HEK293 (cell line): ENCODE data around the gene MYO7B.

Source experiments
- CTCF ChIA-PET: fragments of 350-600 bp; formaldehyde crosslinking; extraction: SDS; loops from one replicate; lab custom pipeline; 2021; ENCODE audit warnings: antibody characterized with exemption; lab: Yijun Ruan, JAX
- POLR2A ChIA-PET: fragments of 300-600 bp; formaldehyde crosslinking; extraction: SDS; loops from one replicate; lab custom pipeline; 2020; ENCODE audit warnings: antibody characterized with exemption, inconsistent platforms; lab: Yijun Ruan, JAX
- H3K27ac ChIP-seq: fragments of 200-500 bp; sonication (Bioruptor generic); 2 replicates; pipeline ENCODE4 v1.5.1; 2014; ENCODE audit warnings: low read depth, low read length, control low read depth, inconsistent platforms; ENCODE audit errors: extremely low read depth
- H3K36me3 ChIP-seq, 2 experiments: fragments of 200-500 bp in 1 of 2; sonication (Bioruptor generic) in 1 of 2; 1 replicate in 1 of 2; 2 replicates in 1 of 2; pipeline ENCODE4 v1.5.1; 2014 to 2017; ENCODE audit warnings: inconsistent platforms in 2 of 2, low read length in 2 of 2; ENCODE audit not compliant: control insufficient read depth in 2 of 2, insufficient read depth in 1 of 2
- H3K4me1 ChIP-seq: fragments of 200-500 bp; sonication (Bioruptor generic); 2 replicates; pipeline ENCODE4 v1.5.1; 2014; ENCODE audit warnings: mild to moderate bottlenecking, low read length, inconsistent platforms; ENCODE audit not compliant: control insufficient read depth, insufficient read depth
- H3K4me3 ChIP-seq: 2 replicates; pipeline ENCODE4 v1.5.1; 2011; ENCODE audit warnings: low read depth, mild to moderate bottlenecking, control low read depth, low read length, moderate library complexity
- H3K9me3 ChIP-seq: fragments of 200-500 bp; sonication (Bioruptor generic); 2 replicates; pipeline ENCODE4 v1.5.1; 2014; ENCODE audit warnings: low read depth, low read length, inconsistent platforms; ENCODE audit not compliant: control insufficient read depth, insufficient read depth
- OSR2 ChIP-seq: fragments of 450-650 bp; formaldehyde crosslinking; IDR thresholded peaks from 2 replicates; pipeline ENCODE4 v1.5.1; 2016; ENCODE audit warnings: missing biosample characterization, missing genetic modification characterization
- ZFP69B ChIP-seq: fragments of 450-650 bp; formaldehyde crosslinking; IDR thresholded peaks from 2 replicates; pipeline ENCODE4 v1.5.1; 2016; ENCODE audit warnings: missing biosample characterization, missing genetic modification characterization
- ZNF121 ChIP-seq: fragments of 450-650 bp; formaldehyde crosslinking; IDR thresholded peaks from 2 replicates; pipeline ENCODE4 v1.5.1; 2016; ENCODE audit warnings: missing biosample characterization, missing genetic modification characterization
- ZNF169 ChIP-seq: fragments of 450-650 bp; formaldehyde crosslinking; IDR thresholded peaks from 2 replicates; pipeline ENCODE4 v1.5.1; 2016; ENCODE audit warnings: missing biosample characterization, missing genetic modification characterization
- ZNF18 ChIP-seq: fragments of 450-650 bp; formaldehyde crosslinking; IDR thresholded peaks from 2 replicates; pipeline ENCODE4 v1.5.1; 2016; ENCODE audit warnings: missing biosample characterization, missing genetic modification characterization
- ZNF19 ChIP-seq: fragments of 450-650 bp; formaldehyde crosslinking; IDR thresholded peaks from 2 replicates; pipeline ENCODE4; 2016; ENCODE audit warnings: missing biosample characterization, missing genetic modification characterization, low read depth
- ZNF335 ChIP-seq: fragments of 450-650 bp; formaldehyde crosslinking; conservative IDR thresholded peaks from 2 replicates; pipeline ENCODE4 v1.5.1; 2016; ENCODE audit warnings: missing biosample characterization, missing genetic modification characterization
- ZNF354C ChIP-seq: fragments of 450-650 bp; formaldehyde crosslinking; IDR thresholded peaks from 2 replicates; pipeline ENCODE4 v1.5.1; 2016; ENCODE audit warnings: missing biosample characterization, missing genetic modification characterization, low read depth, borderline replicate concordance
- ZNF521 ChIP-seq: fragments of 450-650 bp; formaldehyde crosslinking; IDR thresholded peaks from 2 replicates; pipeline ENCODE4 v1.5.1; 2017; ENCODE audit warnings: missing biosample characterization, mild to moderate bottlenecking, missing genetic modification characterization
- ZNF621 ChIP-seq: fragments of 450-650 bp; formaldehyde crosslinking; IDR thresholded peaks from 2 replicates; pipeline ENCODE4 v1.5.1; 2017; ENCODE audit warnings: missing biosample characterization, missing genetic modification characterization
- ZNF629 ChIP-seq: fragments of 450-650 bp; formaldehyde crosslinking; IDR thresholded peaks from 2 replicates; pipeline ENCODE4 v1.5.1; 2017; ENCODE audit warnings: missing biosample characterization, missing genetic modification characterization
- TF ChIP-seq, protein P1 (sequence below): fragments of 450-650 bp; formaldehyde crosslinking; IDR thresholded peaks from 2 replicates; pipeline ENCODE4 v1.5.1; 2017; ENCODE audit warnings: missing biosample characterization, missing genetic modification characterization
- TF ChIP-seq, protein P2 (sequence below): fragments of 450-650 bp; formaldehyde crosslinking; IDR thresholded peaks from 2 replicates; pipeline ENCODE4 v1.5.0; 2017; ENCODE audit warnings: missing biosample characterization, missing genetic modification characterization, borderline replicate concordance
- TF ChIP-seq, protein P3 (sequence below): fragments of 450-650 bp; formaldehyde crosslinking; IDR thresholded peaks from 2 replicates; pipeline ENCODE4 v1.5.1; 2016; ENCODE audit warnings: missing biosample characterization, missing genetic modification characterization

Gene MYO7B

GRCh38 chr2:127510073-127510472 lies 25.4 kb upstream of the MYO7B start (continued):
- TF ChIP-seq, protein P1, sequence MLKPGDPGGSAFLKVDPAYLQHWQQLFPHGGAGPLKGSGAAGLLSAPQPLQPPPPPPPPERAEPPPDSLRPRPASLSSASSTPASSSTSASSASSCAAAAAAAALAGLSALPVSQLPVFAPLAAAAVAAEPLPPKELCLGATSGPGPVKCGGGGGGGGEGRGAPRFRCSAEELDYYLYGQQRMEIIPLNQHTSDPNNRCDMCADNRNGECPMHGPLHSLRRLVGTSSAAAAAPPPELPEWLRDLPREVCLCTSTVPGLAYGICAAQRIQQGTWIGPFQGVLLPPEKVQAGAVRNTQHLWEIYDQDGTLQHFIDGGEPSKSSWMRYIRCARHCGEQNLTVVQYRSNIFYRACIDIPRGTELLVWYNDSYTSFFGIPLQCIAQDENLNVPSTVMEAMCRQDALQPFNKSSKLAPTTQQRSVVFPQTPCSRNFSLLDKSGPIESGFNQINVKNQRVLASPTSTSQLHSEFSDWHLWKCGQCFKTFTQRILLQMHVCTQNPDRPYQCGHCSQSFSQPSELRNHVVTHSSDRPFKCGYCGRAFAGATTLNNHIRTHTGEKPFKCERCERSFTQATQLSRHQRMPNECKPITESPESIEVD = peak; percentile 69
- TF ChIP-seq, protein P2, sequence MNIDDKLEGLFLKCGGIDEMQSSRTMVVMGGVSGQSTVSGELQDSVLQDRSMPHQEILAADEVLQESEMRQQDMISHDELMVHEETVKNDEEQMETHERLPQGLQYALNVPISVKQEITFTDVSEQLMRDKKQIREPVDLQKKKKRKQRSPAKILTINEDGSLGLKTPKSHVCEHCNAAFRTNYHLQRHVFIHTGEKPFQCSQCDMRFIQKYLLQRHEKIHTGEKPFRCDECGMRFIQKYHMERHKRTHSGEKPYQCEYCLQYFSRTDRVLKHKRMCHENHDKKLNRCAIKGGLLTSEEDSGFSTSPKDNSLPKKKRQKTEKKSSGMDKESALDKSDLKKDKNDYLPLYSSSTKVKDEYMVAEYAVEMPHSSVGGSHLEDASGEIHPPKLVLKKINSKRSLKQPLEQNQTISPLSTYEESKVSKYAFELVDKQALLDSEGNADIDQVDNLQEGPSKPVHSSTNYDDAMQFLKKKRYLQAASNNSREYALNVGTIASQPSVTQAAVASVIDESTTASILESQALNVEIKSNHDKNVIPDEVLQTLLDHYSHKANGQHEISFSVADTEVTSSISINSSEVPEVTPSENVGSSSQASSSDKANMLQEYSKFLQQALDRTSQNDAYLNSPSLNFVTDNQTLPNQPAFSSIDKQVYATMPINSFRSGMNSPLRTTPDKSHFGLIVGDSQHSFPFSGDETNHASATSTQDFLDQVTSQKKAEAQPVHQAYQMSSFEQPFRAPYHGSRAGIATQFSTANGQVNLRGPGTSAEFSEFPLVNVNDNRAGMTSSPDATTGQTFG (tag by site-specific recombination) = no peak

DNA sequence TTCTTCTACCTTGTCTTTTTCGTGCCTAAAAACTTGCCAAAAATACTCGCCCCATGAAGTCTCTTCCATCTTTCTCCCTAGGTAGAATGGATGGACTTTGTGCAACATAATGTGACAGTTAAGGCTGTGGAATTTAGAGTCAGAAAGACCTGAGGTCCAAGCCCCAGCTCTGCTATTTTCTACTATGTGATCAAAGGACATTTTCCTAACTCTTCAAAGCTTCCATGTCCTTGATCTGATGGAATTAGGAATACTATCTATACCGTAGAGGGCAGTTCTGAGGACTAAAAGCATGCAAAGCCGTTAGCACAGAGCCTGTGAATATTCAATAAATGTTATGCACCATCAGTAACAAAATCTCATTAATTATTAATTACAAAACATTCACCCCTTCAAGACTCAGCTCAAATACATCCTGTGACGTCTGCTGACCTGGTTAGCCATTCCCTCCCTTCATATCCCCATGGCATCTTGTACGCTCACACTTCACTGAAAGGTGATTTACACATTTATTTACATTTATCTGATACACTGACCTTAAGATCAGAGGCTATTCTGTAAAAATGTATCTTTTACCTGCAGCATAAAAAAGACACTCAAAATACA lies 24.3 kb upstream of the MYO7B start:
- Histone ChIP-seq H3K27ac (no peak overlapping the region), H3K36me3 (peaks cover 2 to 24% of the 10 kb centered on the region in 2 experiments; a peak in 2 of 3 replicates), H3K4me1 (peaks cover 20% of the 10 kb centered on the region), H3K4me3 (no peak overlapping the region), H3K9me3 (no peaks in the 10 kb centered on the region)
- TF ChIP-seq ZNF354C (tag by site-specific recombination) (no peak), ZNF335 (tag by site-specific recombination) (no peak), ZNF629 (tag by site-specific recombination) (no peak), ZNF621 (no peak), ZNF521 (tag by site-specific recombination) (no peak), ZNF19 (no peak), ZNF169 (tag by site-specific recombination) (no peak), OSR2 (tag by site-specific recombination) (no peak)
- ChIA-PET CTCF (interaction anchor here (1.1 kb wide), 1 partner anchor 187 kb away, joined by 3 read pairs; no protein-coding TSS in a partner anchor), POLR2A (interaction anchor here (1.8 kb wide), 1 partner anchor 15 kb away, joined by 7 read pairs; the partner anchor contains the start of gene IWS1)

- Histone ChIP-seq H3K27ac (no peak overlapping the region), H3K9me3 (no peaks in the 10 kb centered on the region), H3K4me1 (peaks cover 13% of the 10 kb centered on the region), H3K36me3 (peaks cover 7 to 30% of the 10 kb centered on the region in 2 experiments), H3K4me3 (no peak overlapping the region)
- CTCF ChIA-PET = no interaction called here
- POLR2A ChIA-PET = interaction anchor here (1.8 kb wide), 1 partner anchor 14 kb away, joined by 7 read pairs; the partner anchor contains the start of gene IWS1
- TF ChIP-seq ZFP69B (tag by site-specific recombination) (0 out of 2 replicates have a peak, but pooled peaks have one; percentile 40), ZNF121 (tag by site-specific recombination) (no peak), ZNF18 (no peak)
- TF ChIP-seq, protein P3, sequence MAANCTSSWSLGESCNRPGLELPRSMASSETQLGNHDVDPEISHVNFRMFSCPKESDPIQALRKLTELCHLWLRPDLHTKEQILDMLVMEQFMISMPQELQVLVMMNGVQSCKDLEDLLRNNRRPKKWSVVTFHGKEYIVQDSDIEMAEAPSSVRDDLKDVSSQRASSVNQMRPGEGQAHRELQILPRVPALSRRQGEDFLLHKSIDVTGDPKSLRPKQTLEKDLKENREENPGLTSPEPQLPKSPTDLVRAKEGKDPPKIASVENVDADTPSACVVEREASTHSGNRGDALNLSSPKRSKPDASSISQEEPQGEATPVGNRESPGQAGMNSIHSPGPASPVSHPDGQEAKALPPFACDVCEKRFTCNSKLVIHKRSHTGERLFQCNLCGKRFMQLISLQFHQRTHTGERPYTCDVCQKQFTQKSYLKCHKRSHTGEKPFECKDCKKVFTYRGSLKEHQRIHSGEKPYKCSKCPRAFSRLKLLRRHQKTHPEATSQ (tag by site-specific recombination) = no peak
These were observed 23.6 kb upstream of the MYO7B start for GRCh38 chr2:127511917-127512316.
